Spleen (tissue), 11 donors: ENCODE measurements around the gene COL23A1. TPM values are rescaled to one million over a fixed set of nuclear protein-coding genes. Genes with fewer than 3 reads are reported as not detected.
A peak's percentile ranks its signal among the peaks of the same experiment; 100 is the strongest.

Experiments
- DNase-seq: peaks from one replicate; pipeline ENCODE4 v3.0.0-alpha.2; 2020
- H3K27ac ChIP-seq, 8 donors: fragments of 200-600 bp; sonication (generic) in 7 of 8; 1 replicate in 4 of 8; 2 replicates in 4 of 8; pipeline versions ENCODE4 v1.5.0 to v1.8.0; 2016 to 2021; ENCODE audit warnings: inconsistent platforms in 4 of 8, mild to moderate bottlenecking in 4 of 8, moderate library complexity in 1 of 8
- H3K27me3 ChIP-seq, 7 donors: fragments of 200-600 bp; sonication (generic) in 6 of 7; replicated peaks in 1 of 7; 1 replicate in 4 of 7; 2 replicates in 3 of 7; pipeline versions ENCODE4 v1.5.0 to v1.8.0; 2016 to 2021; ENCODE audit warnings: inconsistent platforms in 3 of 7, mild to moderate bottlenecking in 1 of 7
- H3K36me3 ChIP-seq, 6 donors: fragments of 200-600 bp; sonication (generic) in 5 of 6; 1 replicate in 4 of 6; 2 replicates in 2 of 6; pipeline versions ENCODE4 v1.5.0 to v1.8.0; 2016 to 2021; ENCODE audit warnings: inconsistent platforms in 2 of 6
- H3K4me1 ChIP-seq, 6 donors: fragments of 200-600 bp; sonication (generic) in 5 of 6; 1 replicate in 3 of 6; 2 replicates in 3 of 6; pipeline versions ENCODE4 v1.5.0 to v1.8.0; 2016 to 2021; ENCODE audit warnings: inconsistent platforms in 3 of 6
- H3K4me3 ChIP-seq, 8 donors: fragments of 200-600 bp; sonication (generic) in 7 of 8; 1 replicate in 4 of 8; 2 replicates in 4 of 8; pipeline versions ENCODE4 v1.5.0 to v1.8.0; 2016 to 2021; ENCODE audit warnings: inconsistent platforms in 4 of 8, mild to moderate bottlenecking in 4 of 8, moderate library complexity in 2 of 8
- H3K9me3 ChIP-seq, 8 donors: fragments of 200-600 bp; sonication (generic) in 7 of 8; 1 replicate in 4 of 8; 2 replicates in 4 of 8; pipeline versions ENCODE4 v1.5.0 to v1.8.0; 2016 to 2021; ENCODE audit warnings: inconsistent platforms in 4 of 8
- POLR2A ChIP-seq, 3 donors: fragments of 450-650 bp; IDR thresholded peaks; one replicate each; pipeline ENCODE4 v1.5.1; 2017; ENCODE audit warnings: antibody characterized with exemption in 3 of 3, mild to moderate bottlenecking in 1 of 3
- POLR2AphosphoS5 ChIP-seq, 3 donors: sonication (generic); formaldehyde crosslinking; IDR thresholded peaks; one replicate each; pipeline ENCODE4 v1.5.1; 2017; ENCODE audit warnings: antibody characterized with exemption in 3 of 3
- WGBS, 5 donors: extraction: QIAGEN DNeasy Blood & Tissue Kit in 3 of 5; methylation state at CpG; one replicate each; pipeline versions ENCODE4 v1.1.5 to v1.1.7; 2013 to 2018; 5-methylcytosine and 5-hydroxymethylcytosine counted together
- intact Hi-C: fragments of 100-400 bp; cut with DNase I; formaldehyde crosslinking; loops from one replicate; pipeline ENCODE4 v1.15.0; 2023; ENCODE audit warnings: low total_unique reads
- polyA plus RNA-seq, 3 donors: library from polyadenylated mRNA; stranded (reverse); fragments of 200-250 nt; gene quantifications; one replicate each; pipeline ENCODE4 v1.2.1, GENCODE V29; 2013
- total RNA-seq, 7 donors: library from RNA; depleted of rRNA in 3 of 7; stranded (reverse); fragments of >200 nt in 3 of 7; fragmentation: NEBNext Ultra II Directional in 4 of 7; extraction: Animal tissue kit (Norgen Biotek cat#: 25700) in 4 of 7; gene quantifications; one replicate each; pipeline versions ENCODE4 v1.1.0 to v1.2.1, GENCODE V29; 2016 to 2021
- TF ChIP-seq, protein P1 (sequence below), 11 experiments: fragments of 200-600 bp in 7 of 11; fragments of 450-650 bp in 4 of 11; sonication (generic) in 4 of 11; IDR thresholded peaks in 8 of 11; conservative IDR thresholded peaks in 3 of 11; 1 replicate in 7 of 11; 2 replicates in 4 of 11; pipeline versions ENCODE4 v1.4.0 to v1.8.0; 2016 to 2021; ENCODE audit warnings: antibody characterized with exemption in 11 of 11, inconsistent platforms in 4 of 11, mild to moderate bottlenecking in 1 of 11
- donor health status: healthy with polysubstance abuse.
- donor health status: DM: no; HTN: no; CAD: no; lungs with moderate emphysema.
- donor health status: DM: no; HTN: no; CAD: no.
- donor health status: Bipolar disorder and iron deficiency.
- donor health status: healthy.
- donor health status: DM: no; HTN: no; CAD: no.
- donor health status: DM: yes; HTN: yes; CAD: no.

The COL23A1 gene
- total and polyA plus RNA-seq, 10 donors = 0.63 to 3.8 (median 1.9) TPM

DNA sequence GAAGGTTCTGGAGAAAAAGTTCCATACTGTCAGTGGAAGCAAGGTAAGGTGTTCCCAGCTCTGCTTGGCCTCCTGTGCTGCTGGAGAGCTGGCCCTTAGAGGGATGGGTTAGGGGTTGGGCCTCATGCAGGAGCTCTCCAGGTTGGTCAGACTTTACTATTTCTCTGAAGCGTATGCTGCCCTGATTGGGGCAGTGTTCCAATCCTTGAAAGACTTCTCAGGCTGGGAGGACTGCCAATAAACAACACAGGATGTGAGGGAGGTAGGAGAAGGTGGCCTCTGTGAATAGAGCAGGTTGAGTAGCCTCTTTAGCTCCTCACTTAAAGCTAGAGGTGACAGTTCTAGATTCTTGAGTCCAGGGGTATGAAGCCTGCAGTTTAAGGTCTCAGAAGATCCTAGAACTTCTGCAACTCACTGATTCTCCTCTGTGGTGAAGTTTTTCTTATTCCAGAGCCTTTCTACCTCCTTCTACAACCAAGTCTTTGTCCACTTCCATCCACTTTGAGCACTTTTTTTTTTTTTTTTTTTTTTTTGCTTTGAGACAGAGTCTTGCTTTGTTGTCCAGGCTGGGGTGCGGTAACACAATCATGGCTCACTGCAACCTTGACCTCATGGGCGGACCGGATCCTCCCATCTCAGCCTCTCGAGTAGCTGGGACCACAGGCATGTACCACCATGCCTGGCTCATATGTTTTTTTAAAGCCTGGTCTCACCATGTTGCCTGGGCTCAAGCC is 382.8 kb downstream of the COL23A1 start:
- DNase-seq = peak; percentile 65
- peaks cover 0 to 66% (median 60%) of the 10 kb centered on the region in 6 donors for H3K36me3 ChIP-seq
- intact Hi-C loops = no loop called here

DNA sequence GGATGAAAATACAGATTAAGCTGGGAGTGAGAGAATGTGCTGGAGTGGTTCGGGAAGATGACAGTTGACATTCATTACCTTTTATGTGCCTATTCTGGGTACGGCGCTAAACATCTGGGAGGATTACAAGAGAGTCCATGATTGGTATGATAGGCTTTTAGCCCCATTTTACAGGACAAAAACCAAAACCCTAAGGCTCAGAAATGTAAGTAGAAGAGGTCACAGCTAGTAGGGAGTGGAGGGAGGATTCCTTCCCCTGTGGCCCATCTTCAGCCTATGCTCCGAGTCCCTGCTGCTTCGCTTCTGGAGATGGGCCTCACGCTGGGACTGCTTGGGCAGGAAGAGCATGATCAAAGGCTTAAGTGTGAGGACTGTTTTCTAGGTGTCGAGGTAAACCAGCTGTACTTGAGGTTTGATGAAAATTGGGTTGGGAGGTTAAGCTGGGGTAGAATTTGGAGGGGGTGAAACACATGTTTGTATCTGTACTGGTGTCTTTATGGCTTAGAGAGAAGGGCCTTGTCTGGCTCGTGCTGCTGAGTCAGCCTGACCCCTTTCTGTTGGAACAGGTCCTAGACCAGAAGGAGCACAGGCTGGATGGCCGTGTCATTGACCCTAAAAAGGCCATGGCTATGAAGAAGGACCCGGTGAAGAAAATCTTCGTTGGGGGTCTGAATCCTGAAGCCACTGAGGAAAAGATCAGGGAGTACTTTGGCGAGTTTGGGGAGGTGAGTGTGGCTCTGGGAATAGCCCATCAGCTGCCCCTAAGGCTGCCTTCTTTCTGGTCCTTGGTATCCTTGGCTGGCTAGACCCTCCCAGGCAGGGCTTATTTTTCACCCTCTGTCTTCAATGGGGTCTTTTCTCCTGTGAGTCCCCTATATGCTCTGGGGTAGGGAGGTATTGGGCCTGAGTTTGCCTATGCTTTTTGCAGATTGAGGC is 383.8 kb downstream of the COL23A1 start:
- peak overlapping the region in 6 of 8 donors; percentile 90 to 97 (median 96) for H3K27ac ChIP-seq
- H3K36me3 ChIP-seq = peaks cover 0 to 56% (median 51%) of the 10 kb centered on the region in 6 donors
- H3K9me3 ChIP-seq = no peaks in the 10 kb centered on the region
- no peaks in the 10 kb centered on the region for H3K27me3 ChIP-seq
- TF ChIP-seq POLR2A (IDR thresholded peaks at IDR 0.05) (no peak), POLR2AphosphoS5 (IDR thresholded peaks at IDR 0.05) (peak in 2 of 3 donors; percentile 36 to 39)
- intact Hi-C loops = no loop called here
- WGBS, 5 donors = 37 to 48% (median 44%) methylated on average over 12 of the region's 12 CpGs
- peaks cover 15 to 82% (median 53%) of the 10 kb centered on the region in 6 donors for H3K4me1 ChIP-seq
- peak; percentile 60 for DNase-seq
- peak overlapping the region; percentile 89 to 100 (median 96) for H3K4me3 ChIP-seq

More for the DNA sequence above, 382.8 kb downstream of the COL23A1 start:
- WGBS, 5 donors = 56 to 77% (median 69%) methylated on average over 5 of the region's 5 CpGs
- H3K27me3 ChIP-seq = no peaks in the 10 kb centered on the region
- H3K9me3 ChIP-seq = no peaks in the 10 kb centered on the region
- peak overlapping the region in 1 of 8 donors; percentile 100 for H3K4me3 ChIP-seq
- peaks cover 15 to 78% (median 44%) of the 10 kb centered on the region in 6 donors for H3K4me1 ChIP-seq
- TF ChIP-seq POLR2A (IDR thresholded peaks at IDR 0.05) (no peak), POLR2AphosphoS5 (IDR thresholded peaks at IDR 0.05) (peak in 1 of 3 donors; percentile 11)
- H3K27ac ChIP-seq = peak overlapping the region in 6 of 8 donors; percentile 90 to 97 (median 96)

DNA sequence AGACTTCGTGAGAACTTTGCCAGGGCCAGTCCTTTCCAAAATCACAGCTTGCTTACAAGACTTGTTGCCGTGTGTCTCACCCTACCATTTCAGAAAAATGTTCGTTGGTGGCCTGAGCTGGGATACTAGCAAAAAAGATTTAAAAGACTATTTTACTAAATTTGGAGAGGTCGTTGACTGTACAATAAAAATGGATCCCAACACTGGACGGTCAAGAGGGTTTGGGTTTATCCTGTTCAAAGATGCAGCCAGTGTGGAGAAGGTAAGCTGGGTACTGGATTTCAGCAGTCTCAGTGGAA is 384.5 kb downstream of the COL23A1 start:
- H3K36me3 ChIP-seq = peaks cover 0 to 49% (median 43%) of the 10 kb centered on the region in 6 donors
- peak overlapping the region; percentile 89 to 100 (median 96) for H3K4me3 ChIP-seq
- no peak for DNase-seq
- H3K4me1 ChIP-seq = peaks cover 15 to 78% (median 53%) of the 10 kb centered on the region in 6 donors
- intact Hi-C loops = no loop called here
- TF ChIP-seq POLR2A (IDR thresholded peaks at IDR 0.05) (no peak), POLR2AphosphoS5 (IDR thresholded peaks at IDR 0.05) (no peak)
- TF ChIP-seq, protein P1, sequence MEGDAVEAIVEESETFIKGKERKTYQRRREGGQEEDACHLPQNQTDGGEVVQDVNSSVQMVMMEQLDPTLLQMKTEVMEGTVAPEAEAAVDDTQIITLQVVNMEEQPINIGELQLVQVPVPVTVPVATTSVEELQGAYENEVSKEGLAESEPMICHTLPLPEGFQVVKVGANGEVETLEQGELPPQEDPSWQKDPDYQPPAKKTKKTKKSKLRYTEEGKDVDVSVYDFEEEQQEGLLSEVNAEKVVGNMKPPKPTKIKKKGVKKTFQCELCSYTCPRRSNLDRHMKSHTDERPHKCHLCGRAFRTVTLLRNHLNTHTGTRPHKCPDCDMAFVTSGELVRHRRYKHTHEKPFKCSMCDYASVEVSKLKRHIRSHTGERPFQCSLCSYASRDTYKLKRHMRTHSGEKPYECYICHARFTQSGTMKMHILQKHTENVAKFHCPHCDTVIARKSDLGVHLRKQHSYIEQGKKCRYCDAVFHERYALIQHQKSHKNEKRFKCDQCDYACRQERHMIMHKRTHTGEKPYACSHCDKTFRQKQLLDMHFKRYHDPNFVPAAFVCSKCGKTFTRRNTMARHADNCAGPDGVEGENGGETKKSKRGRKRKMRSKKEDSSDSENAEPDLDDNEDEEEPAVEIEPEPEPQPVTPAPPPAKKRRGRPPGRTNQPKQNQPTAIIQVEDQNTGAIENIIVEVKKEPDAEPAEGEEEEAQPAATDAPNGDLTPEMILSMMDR (IDR thresholded peaks at IDR 0.05 in 8 of 11, conservative IDR thresholded peaks at IDR 0.05 in 3 of 11) = no peak
- H3K9me3 ChIP-seq = no peaks in the 10 kb centered on the region
- H3K27me3 ChIP-seq = no peaks in the 10 kb centered on the region
- peak overlapping the region; percentile 80 to 97 (median 94) for H3K27ac ChIP-seq
- WGBS, 5 donors = 4 to 7% (median 6%) methylated on average over 5 of the region's 5 CpGs

DNA sequence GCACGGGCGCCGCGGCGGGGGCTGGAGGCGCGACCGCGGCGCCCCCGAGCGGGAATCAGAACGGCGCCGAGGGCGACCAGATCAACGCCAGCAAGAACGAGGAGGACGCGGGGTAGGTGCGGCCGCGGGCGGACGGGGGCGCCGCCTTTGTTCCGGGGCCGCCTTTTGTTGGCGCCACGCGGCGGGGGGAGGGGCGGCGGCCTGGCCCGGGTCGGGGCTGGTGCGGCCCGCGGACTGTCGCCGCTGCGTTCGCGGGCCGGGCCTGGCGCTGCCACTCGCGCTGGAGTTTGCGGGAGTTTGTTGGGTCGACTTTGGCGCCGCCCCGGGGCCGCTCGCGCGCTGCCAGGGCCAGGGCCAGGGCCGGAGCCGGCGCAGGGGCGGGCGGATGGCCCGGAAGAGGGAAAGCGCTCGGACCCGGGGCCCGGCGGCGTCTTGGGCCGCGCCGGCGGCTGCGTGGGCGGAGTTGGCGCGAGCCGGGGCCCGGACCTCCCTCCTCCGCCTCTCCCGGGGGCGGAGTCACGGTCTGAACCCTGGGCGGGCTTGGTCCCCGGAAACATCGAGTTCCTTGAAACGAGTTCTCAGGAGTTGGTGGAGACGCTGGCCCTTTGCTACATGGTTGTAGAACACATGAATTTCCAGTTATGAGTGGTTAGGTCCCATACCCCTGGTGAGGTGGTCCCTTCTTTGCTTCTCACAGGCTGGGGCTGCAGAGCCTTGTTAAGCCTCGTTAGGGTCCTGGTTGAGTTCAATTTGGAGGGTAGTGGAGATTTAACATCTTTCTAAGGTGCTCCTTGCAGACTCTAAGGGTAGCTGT is 385.1 kb downstream of the COL23A1 start:
- Histone ChIP-seq H3K9me3 (no peaks in the 10 kb centered on the region), H3K4me1 (peaks cover 15 to 73% (median 53%) of the 10 kb centered on the region in 6 donors), H3K27me3 (no peaks in the 10 kb centered on the region), H3K27ac (peak overlapping the region; percentile 80 to 97 (median 94)), H3K4me3 (peak overlapping the region; percentile 89 to 100 (median 96)), H3K36me3 (peaks cover 0 to 44% (median 38%) of the 10 kb centered on the region in 6 donors)
- intact Hi-C loops = no loop called here
- 0 to 1% (median 1%) methylated on average over 23 to 90 of the region's 90 CpGs for WGBS, 5 donors
- TF ChIP-seq POLR2A (IDR thresholded peaks at IDR 0.05) = no peak
- TF ChIP-seq POLR2AphosphoS5 (IDR thresholded peaks at IDR 0.05) = peak; percentile 63 to 79 (median 69)
- peak; percentile 95 for DNase-seq
